GM12878 (cell line): ENCODE measurements around the gene FAM227B. TPM values are rescaled to one million over a fixed set of nuclear protein-coding genes. Genes with fewer than 3 reads are reported as not detected.

ENCODE experiments used
- ATAC-seq: fragments of 200-7000 bp; cut with Tn5 transposase; 3 replicates; pipeline ENCODE4 v1.9.1; 2020; ENCODE audit warnings: mild to moderate bottlenecking, moderate library complexity
- BruUV-seq: library from RNA; stranded (reverse); fragments of 400-500 nt; replicated peaks from 2 replicates; lab custom pipeline; 2021; lab: Mats Ljungman, UMichigan
- CTCF ChIA-PET: fragments of 300-600 bp; sonication (Branson Sonifier 250); formaldehyde crosslinking; extraction: SDS; loops from one replicate; lab custom pipeline; 2021; ENCODE audit warnings: inconsistent platforms; lab: Yijun Ruan, JAX
- POLR2A ChIA-PET: fragments of 350-600 bp; formaldehyde crosslinking; extraction: SDS; loops from one replicate; lab custom pipeline; 2021; ENCODE audit warnings: inconsistent platforms; lab: Charles Lee
- RAD21 ChIA-PET: fragments of 300-600 bp; sonication (Branson Sonifier 250); formaldehyde crosslinking; loops from one replicate; lab custom pipeline; 2023; ENCODE audit warnings: antibody characterized with exemption; ENCODE audit not compliant: unreplicated experiment; lab: Charles Lee
- SMC1A ChIA-PET: fragments of 300-600 bp; sonication (Branson Sonifier 250); formaldehyde crosslinking; loops from one replicate; lab custom pipeline; 2023; ENCODE audit not compliant: unreplicated experiment, uncharacterized antibody; lab: Charles Lee
- DNase-seq: peaks from one replicate; pipeline ENCODE4 v3.0.0-alpha.2; 2011; ENCODE audit warnings: low read depth, low spot score
- FAIRE-seq: peaks from 3 replicates; lab custom pipeline; 2011; peaks lifted over from hg19 to GRCh38; lab: Jason Lieb, UNC
- H2AFZ ChIP-seq: 2 replicates; pipeline ENCODE4 v1.6.0; 2011; ENCODE audit warnings: low read depth, low read length, control low read depth; ENCODE audit not compliant: control insufficient read depth
- H3K27ac ChIP-seq: 2 replicates; pipeline ENCODE4 v1.5.1; 2011; ENCODE audit warnings: control low read depth; ENCODE audit not compliant: control insufficient read depth, insufficient read depth
- H3K27me3 ChIP-seq, 2 experiments: replicated peaks in 1 of 2; 2 replicates each; pipeline versions ENCODE4 v1.6.0 to v1.6.1; 2011; ENCODE audit warnings: low read length in 1 of 2; ENCODE audit not compliant: control insufficient read depth in 2 of 2, insufficient read depth in 2 of 2
- H3K36me3 ChIP-seq, 2 experiments: 2 replicates each; pipeline ENCODE4 v1.5.1; 2011; ENCODE audit warnings: low read length in 1 of 2; ENCODE audit not compliant: control insufficient read depth in 2 of 2, insufficient read depth in 2 of 2
- H3K4me1 ChIP-seq: 2 replicates; pipeline ENCODE4 v1.6.1; 2011; ENCODE audit warnings: mild to moderate bottlenecking, low read length, moderate library complexity, mixed read lengths; ENCODE audit not compliant: control insufficient read depth, insufficient read depth
- H3K4me2 ChIP-seq: 2 replicates; pipeline ENCODE4 v1.6.0; 2011; ENCODE audit warnings: control low read depth; ENCODE audit not compliant: control insufficient read depth, insufficient read depth
- H3K4me3 ChIP-seq: fragments of 200-600 bp; sonication (generic); 2 replicates; pipeline ENCODE4 v1.5.1; 2016
- H3K79me2 ChIP-seq: 2 replicates; pipeline ENCODE4 v1.6.0; 2011; ENCODE audit warnings: low read length; ENCODE audit not compliant: control insufficient read depth, insufficient read depth
- H3K9ac ChIP-seq: 2 replicates; pipeline ENCODE4 v1.8.0; 2011; ENCODE audit warnings: low read length, control low read depth, mixed read lengths; ENCODE audit not compliant: control insufficient read depth, insufficient read depth
- H3K9me3 ChIP-seq: replicated peaks from 3 replicates; pipeline ENCODE4 v1.5.1; 2011; ENCODE audit warnings: mild to moderate bottlenecking, low read length; ENCODE audit not compliant: control insufficient read depth, insufficient read depth
- H4K20me1 ChIP-seq: 2 replicates; pipeline ENCODE4 v1.6.0; 2011; ENCODE audit not compliant: control insufficient read depth, insufficient read depth
- ATF3 ChIP-seq: IDR thresholded peaks from 2 replicates; pipeline ENCODE4 v1.6.1; 2011; ENCODE audit warnings: low read depth, mild to moderate bottlenecking, low read length, moderate library complexity, borderline replicate concordance; ENCODE audit errors: extremely low read depth
- BCL3 ChIP-seq: IDR thresholded peaks from 2 replicates; pipeline ENCODE4 v1.6.1; 2011; ENCODE audit warnings: borderline replicate concordance, low read depth, mild to moderate bottlenecking, moderate library complexity, low read length; ENCODE audit not compliant: insufficient read depth, poor library complexity, severe bottlenecking
- DPF2 ChIP-seq: fragments of 450-650 bp; IDR thresholded peaks from 2 replicates; pipeline ENCODE4 v1.6.1; 2017; ENCODE audit warnings: mild to moderate bottlenecking
- SRF ChIP-seq, 2 experiments: IDR thresholded peaks; 2 replicates each; pipeline ENCODE4 v1.6.1; 2011; ENCODE audit warnings: low read depth in 2 of 2, low read length in 2 of 2, mild to moderate bottlenecking in 1 of 2, moderate library complexity in 1 of 2
- TCF3 ChIP-seq: IDR thresholded peaks from 2 replicates; pipeline ENCODE4 v1.6.1; 2012; ENCODE audit warnings: low read depth, mild to moderate bottlenecking, low read length, borderline replicate concordance; ENCODE audit not compliant: insufficient read depth
- WRNIP1 ChIP-seq: IDR thresholded peaks from 2 replicates; pipeline ENCODE4 v1.6.1; 2011; ENCODE audit warnings: low read depth, low read length, improper control_type of control experiment, borderline replicate concordance
- WGBS: methylation state at CpG from one replicate; pipeline ENCODE4 v1.1.6; 2016; ENCODE audit warnings: low lambda C conversion rate; ENCODE audit not compliant: insufficient replicate concordance, insufficient coverage; ENCODE audit errors: missing lambda C conversion rate; 5-methylcytosine and 5-hydroxymethylcytosine counted together
- in situ Hi-C: fragments of 300-500 bp; cut with MboI; formaldehyde crosslinking; loops from 9 replicates; pipeline ENCODE4 v1.14.3; 2018; ENCODE audit warnings: mixed read lengths
- intact Hi-C: fragments of 100-400 bp; cut with micrococcal nuclease; formaldehyde crosslinking; loops from one replicate; pipeline ENCODE4 v1.14.2; 2022; ENCODE audit not compliant: unreplicated experiment
- polyA plus RNA-seq, 11 experiments: library from polyadenylated mRNA; depleted of rRNA in 4 of 11; unstranded in 6 of 11; stranded (reverse) in 5 of 11; fragments of >200 nt; fragmentation: Nextera tagmentation in 4 of 11; fragmentation: Illumina TruSeq in 1 of 11; extraction: Ambion mirVana in 4 of 11; extraction: Trizol in 1 of 11; gene quantifications; 1 replicate in 1 of 11; 2 replicates in 10 of 11; pipeline versions ENCODE4 v1.2.1 to v1.2.3, GENCODE V29; 2011 to 2016; ENCODE audit warnings: inconsistent platforms in 2 of 11, missing spikeins in 2 of 11, low read depth in 1 of 11
- total RNA-seq, 4 experiments: library from RNA; depleted of rRNA in 3 of 4; stranded (reverse); fragments of >200 nt in 3 of 4; fragmentation: Illumina TruSeq in 1 of 4; extraction: Trizol in 1 of 4; gene quantifications; 2 replicates each; pipeline versions ENCODE4 v1.2.1 to v1.2.3, GENCODE V29; 2013 to 2021

The FAM227B gene
- total and polyA plus RNA-seq, 10 of the 15 experiments (the other 5 are each of a cell fraction or from before 2014, with no cell fraction given), result 3.9 to 12.6 (median 6.9) TPM

GRCh38 chr15:49301562-49301961, 319.1 kb downstream of the FAM227B start (continued):
- TF ChIP-seq WRNIP1, result no peak

- Histone ChIP-seq H3K4me3 (no peak overlapping the region), H3K4me1 (0 out of 2 replicates have a peak, but pooled peaks cover 3% of the 10 kb centered on the region), H3K27me3 (no peaks in the 10 kb centered on the region), H4K20me1 (no peaks in the 10 kb centered on the region), H3K79me2 (no peaks in the 10 kb centered on the region), H3K9ac (no peak overlapping the region), H3K36me3 (peaks cover 0 to 2% of the 10 kb centered on the region in 2 experiments; a peak in 1 of 4 replicates), H3K4me2 (no peak overlapping the region), H2AFZ (no peak overlapping the region), H3K27ac (no peak overlapping the region), H3K9me3 (no peaks in the 10 kb centered on the region; the same call in 2 of the 3 replicates)
- FAIRE-seq (no peak), DNase-seq (no peak), ATAC-seq (no peak)
- in situ Hi-C loops, result no loop called here
- intact Hi-C loops, result no loop called here
- 100% methylated on average over 3 of the region's 3 CpGs for WGBS
- BruUV-seq, result no TSS peak
- POLR2A ChIA-PET, result no interaction called here
- TF ChIP-seq DPF2 (no peak), ATF3 (no peak), SRF (IDR thresholded peaks at IDR 0.05; ENCODE audit: low read depth in 2 of 2, low read length in 2 of 2) (no peak), BCL3 (no peak), TCF3 (no peak)
- CTCF ChIA-PET, result no interaction called here
- RAD21 ChIA-PET, result no interaction called here
- SMC1A ChIA-PET, result no interaction called here
These were observed 319.8 kb downstream of the FAM227B start for GRCh38 chr15:49300856-49301255.
